ENCODE measurements around the gene POMT2. TPM values are rescaled to one million over a fixed set of nuclear protein-coding genes. Genes with fewer than 3 reads are reported as not detected.
"Not testable (repeated sequence)": the region's sequence is repeated elsewhere in the genome, so short reads cannot be mapped to it uniquely, and the experiment has no call there.

The POMT2 gene
- total RNA-seq, 2 experiments from 2014 or later, result 11.7 to 18.2 TPM

DNA sequence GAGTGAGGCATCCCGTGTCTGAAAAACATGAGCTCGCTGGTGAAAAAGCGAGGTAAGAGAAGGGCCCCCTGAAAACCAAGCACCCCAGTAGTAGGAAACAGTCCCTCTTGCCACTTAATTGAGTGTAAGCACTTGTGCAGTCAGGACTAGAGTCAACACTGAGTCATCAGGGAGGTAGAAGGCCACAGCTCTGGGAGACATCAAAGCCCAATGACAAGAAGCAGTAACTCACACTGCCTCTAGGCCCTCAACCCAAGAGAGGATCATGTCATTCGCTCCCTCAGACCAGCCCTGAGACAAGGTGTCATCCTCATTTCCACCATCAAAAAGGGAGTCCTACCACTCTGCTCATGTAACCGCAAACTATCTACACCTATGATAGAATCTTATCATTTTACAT lies 17.8 kb downstream of the POMT2 start:
- CTCF ChIA-PET, result interaction anchor here (1.0 to 9.8 kb wide), 8 partner anchors 11 to 217 kb away, joined by 3 to 176 read pairs (median 5); partner anchors contain the start of genes GSTZ1, POMT2, SAMD15 and TMED8

DNA sequence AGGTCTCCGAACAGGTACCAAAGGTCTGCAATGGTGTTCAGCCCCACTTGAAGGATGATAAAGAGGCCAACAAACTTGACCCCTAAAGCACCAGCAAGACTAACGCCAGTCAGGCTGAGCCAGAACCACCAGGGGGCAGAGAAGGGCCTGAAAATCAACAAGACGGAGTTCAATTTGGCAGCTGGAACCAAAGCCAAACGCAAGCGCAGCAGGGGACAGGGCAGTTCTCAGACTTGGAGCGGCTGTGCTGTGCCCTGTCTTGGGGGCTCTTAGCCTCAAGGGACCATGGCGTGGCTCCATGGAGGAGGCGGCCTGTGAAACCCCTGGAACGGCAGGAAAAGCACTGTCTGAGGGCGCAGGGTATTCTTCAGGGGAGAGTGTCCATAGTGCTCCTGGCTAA lies 19.6 kb downstream of the POMT2 start:
- ChIA-PET CTCF (interaction anchor here (0.7 to 9.8 kb wide), 8 partner anchors 13 to 463 kb away, joined by 3 to 176 read pairs (median 4); partner anchors contain the start of genes GSTZ1, POMT2, SAMD15 and TMED8), POLR2A (interaction anchor here (0.6 kb wide), 1 partner anchor 523 kb away, joined by 4 read pairs; no protein-coding TSS in a partner anchor)
- peaks cover 6% of the 10 kb centered on the region for H3K36me3 Mint-ChIP-seq (ENCODE audit: low read depth)
- no peak overlapping the region for H3K27ac Mint-ChIP-seq
- peaks cover 24% of the 10 kb centered on the region for H3K4me1 Mint-ChIP-seq
- H3K9me3 Mint-ChIP-seq (ENCODE audit: low read depth), result no peaks in the 10 kb centered on the region
- H3K4me3 Mint-ChIP-seq, result no peak overlapping the region
- intact Hi-C loops (cut with DNase I, micrococcal nuclease), result loop anchor here (1.0 to 10.0 kb wide), 10 partner anchors 15 to 406 kb away; partner anchors contain the start of genes AHSA1 (in 1 of the 2), ALKBH1 (in 1 of the 2), SAMD15 (in 1 of the 2) and SLIRP (in 1 of the 2)
- H3K27me3 Mint-ChIP-seq, result no peaks in the 10 kb centered on the region
- ATAC-seq (no peak), DNase-seq (peak; percentile 84)

More for the DNA sequence above, 17.8 kb downstream of the POMT2 start:
- Mint-ChIP-seq H3K27ac (peak overlapping the region; percentile 88), H3K27me3 (no peaks in the 10 kb centered on the region), H3K4me3 (no peak overlapping the region), H3K9me3 (ENCODE audit: low read depth) (no peaks in the 10 kb centered on the region), H3K36me3 (ENCODE audit: low read depth) (peaks cover 6% of the 10 kb centered on the region), H3K4me1 (peaks cover 24% of the 10 kb centered on the region)
- ATAC-seq (peak; percentile 97), DNase-seq (peak; percentile 78)
- intact Hi-C loops (cut with DNase I, micrococcal nuclease), result loop anchor here (1.0 to 10.0 kb wide), 13 partner anchors 13 to 404 kb away; partner anchors contain the start of genes POMT2 (in 2 of the 2), SAMD15 (in 2 of the 2), TMED8 (in 2 of the 2) and AHSA1 (in 1 of the 2)
- POLR2A ChIA-PET, result interaction anchor here (0.7 kb wide), 2 partner anchors 212 to 799 kb away, joined by 3 to 4 read pairs; no protein-coding TSS in a partner anchor

DNA sequence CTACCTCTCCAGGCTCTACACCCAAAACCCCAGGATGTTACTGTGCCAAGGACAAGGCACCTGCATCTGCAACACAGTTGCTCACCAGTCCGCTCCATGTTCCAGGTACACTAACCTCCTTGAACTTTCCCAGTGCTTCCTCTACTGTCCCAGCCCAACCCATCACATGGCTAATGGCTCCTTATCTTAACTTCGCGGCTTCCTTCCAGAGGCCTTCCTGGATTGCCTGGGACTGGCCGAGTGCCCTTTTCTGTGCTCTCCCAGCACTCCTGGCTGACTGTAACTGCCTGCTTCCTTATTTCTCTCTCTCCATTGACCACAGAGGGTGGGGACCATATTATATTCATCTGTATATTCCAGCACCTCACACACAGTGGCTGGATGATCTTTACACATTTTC lies 20.9 kb downstream of the POMT2 start:
- no peak overlapping the region for H3K4me3 Mint-ChIP-seq
- H3K9me3 Mint-ChIP-seq (ENCODE audit: low read depth), result no peaks in the 10 kb centered on the region
- H3K4me1 Mint-ChIP-seq, result peaks cover 24% of the 10 kb centered on the region
- peaks cover 11% of the 10 kb centered on the region for H3K36me3 Mint-ChIP-seq (ENCODE audit: low read depth)
- H3K27ac Mint-ChIP-seq, result no peak overlapping the region
- no peak for ATAC-seq
- intact Hi-C loops (cut with DNase I, micrococcal nuclease), result loop anchor here (5.0 to 10.0 kb wide), 8 partner anchors 78 to 408 kb away; partner anchors contain the start of genes AHSA1 (in 1 of the 2), ALKBH1 (in 1 of the 2), SAMD15 (in 1 of the 2) and SLIRP (in 1 of the 2)
- no peak for DNase-seq
- CTCF ChIA-PET, result interaction anchor here (1.2 to 9.8 kb wide), 2 partner anchors 14 to 39 kb away, joined by 3 to 176 read pairs; no protein-coding TSS in a partner anchor
- no peaks in the 10 kb centered on the region for H3K27me3 Mint-ChIP-seq
- POLR2A ChIA-PET, result no interaction called here

DNA sequence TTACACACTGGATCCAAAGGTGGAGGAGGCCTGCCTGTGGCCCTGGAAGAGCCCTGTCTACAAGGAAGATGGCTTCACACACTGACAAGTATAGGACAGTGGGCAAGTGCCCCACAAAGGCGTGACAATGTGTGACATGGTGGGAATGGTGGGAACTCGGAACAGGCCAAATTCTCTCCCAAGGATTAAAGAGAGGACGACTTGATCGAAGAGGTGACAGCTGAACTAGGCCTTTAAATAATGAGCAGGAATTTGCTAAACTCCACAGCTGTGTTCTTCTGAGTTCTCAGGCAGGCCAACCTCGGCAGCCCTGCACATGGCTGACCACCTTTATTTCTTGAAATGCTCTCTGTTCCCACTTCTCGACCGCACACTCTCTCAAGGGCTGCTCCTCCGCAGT lies 23.8 kb downstream of the POMT2 start:
- Mint-ChIP-seq H3K4me3 (no peak overlapping the region), H3K27me3 (no peaks in the 10 kb centered on the region), H3K36me3 (ENCODE audit: low read depth) (peaks cover 7% of the 10 kb centered on the region), H3K9me3 (ENCODE audit: low read depth) (no peaks in the 10 kb centered on the region), H3K27ac (no peak overlapping the region), H3K4me1 (no peaks in the 10 kb centered on the region)
- no peak for ATAC-seq
- ChIA-PET POLR2A (no interaction called here), CTCF (interaction anchor here (1.4 to 9.8 kb wide), 2 partner anchors 17 to 162 kb away, joined by 4 to 176 read pairs; no protein-coding TSS in a partner anchor)
- DNase-seq, result no peak
- intact Hi-C loops (cut with DNase I, micrococcal nuclease), result no loop called here

DNA sequence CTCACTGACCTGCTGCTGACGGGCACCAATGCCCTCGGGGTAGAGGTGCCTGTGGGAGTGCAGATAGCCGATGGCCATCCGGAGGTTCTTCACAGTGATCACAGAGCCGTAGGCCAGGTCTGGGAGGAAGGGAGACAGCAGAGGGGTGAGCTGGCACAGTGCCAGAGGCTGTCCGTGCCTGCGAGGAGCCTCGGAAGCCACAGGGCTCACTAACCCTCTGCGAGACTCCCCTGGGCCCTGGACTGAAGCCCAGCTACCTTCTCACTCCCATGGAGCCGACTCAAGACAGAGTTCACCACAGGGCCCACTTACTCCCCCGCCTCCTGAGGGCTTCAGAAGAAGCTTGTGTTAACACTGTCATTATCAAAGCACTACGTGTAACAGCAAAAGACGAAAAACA lies 24.5 kb downstream of the POMT2 start:
- ATAC-seq, result no peak
- Mint-ChIP-seq H3K9me3 (ENCODE audit: low read depth) (no peaks in the 10 kb centered on the region), H3K27me3 (no peaks in the 10 kb centered on the region), H3K4me3 (no peak overlapping the region), H3K4me1 (no peaks in the 10 kb centered on the region), H3K36me3 (ENCODE audit: low read depth) (peaks cover 7% of the 10 kb centered on the region), H3K27ac (no peak overlapping the region)
- intact Hi-C loops (cut with DNase I, micrococcal nuclease), result no loop called here
- CTCF ChIA-PET, result interaction anchor here (1.4 to 9.8 kb wide), 2 partner anchors 18 to 163 kb away, joined by 4 to 176 read pairs; no protein-coding TSS in a partner anchor
- POLR2A ChIA-PET, result no interaction called here
- DNase-seq, result no peak

DNA sequence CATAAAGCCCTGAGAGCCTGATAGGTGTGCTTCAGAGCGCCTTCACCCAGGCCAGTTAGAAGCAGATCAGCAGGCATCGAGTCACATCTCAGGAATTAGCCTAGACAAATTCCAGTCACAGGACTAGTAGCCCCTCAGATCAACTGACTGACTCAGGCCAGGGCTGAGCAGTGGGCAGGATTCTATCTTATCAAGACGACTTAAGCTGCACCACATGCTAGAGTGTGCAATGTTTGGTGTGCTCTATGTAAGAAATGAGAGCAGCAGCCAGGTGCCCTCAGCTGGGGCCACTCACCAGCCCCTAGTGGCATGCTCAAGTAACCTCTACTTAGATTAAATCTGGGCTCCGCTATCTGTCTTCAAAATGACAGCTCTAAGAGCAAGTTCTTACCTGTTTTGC lies 30.0 kb downstream of the POMT2 start:
- ChIA-PET CTCF (interaction anchor here (0.6 to 1.4 kb wide), 6 partner anchors 8 to 502 kb away, joined by 3 to 5 read pairs (median 3); no protein-coding TSS in a partner anchor), POLR2A (no interaction called here)
- Mint-ChIP-seq H3K4me1 (no peaks in the 10 kb centered on the region), H3K27ac (no peak overlapping the region), H3K27me3 (no peaks in the 10 kb centered on the region), H3K36me3 (ENCODE audit: low read depth) (peaks cover 2% of the 10 kb centered on the region), H3K4me3 (no peak overlapping the region), H3K9me3 (ENCODE audit: low read depth) (no peaks in the 10 kb centered on the region)
- DNase-seq (no peak), ATAC-seq (no peak)
- intact Hi-C loops (cut with DNase I, micrococcal nuclease), result no loop called here

DNA sequence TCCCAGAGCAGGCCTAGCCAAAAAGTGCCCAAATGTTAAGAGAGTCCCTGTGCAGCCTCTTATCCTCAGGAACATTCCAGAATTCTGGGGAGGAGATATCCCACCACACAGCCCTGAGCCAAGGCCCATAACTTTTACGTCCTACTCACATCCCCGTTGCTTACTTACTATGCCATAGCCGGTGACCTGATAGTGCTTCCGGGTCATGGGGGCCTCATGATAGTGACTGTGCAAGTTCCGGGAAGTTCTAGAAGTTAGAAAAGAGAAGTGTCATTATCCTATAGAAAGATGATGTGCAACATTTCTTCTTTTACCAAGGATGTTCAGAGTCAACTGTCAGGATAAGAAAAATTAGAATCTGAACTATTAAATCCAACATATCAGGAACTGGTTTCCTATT lies 34.1 kb downstream of the POMT2 start:
- ATAC-seq (no peak), DNase-seq (no peak)
- intact Hi-C loops (cut with DNase I, micrococcal nuclease), result no loop called here
- POLR2A ChIA-PET, result no interaction called here
- CTCF ChIA-PET, result interaction anchor here (1.1 to 1.2 kb wide), 2 partner anchors 14 to 28 kb away, joined by 3 to 4 read pairs; no protein-coding TSS in a partner anchor
- no peaks in the 10 kb centered on the region for H3K9me3 Mint-ChIP-seq (ENCODE audit: low read depth)
- no peak overlapping the region for H3K27ac Mint-ChIP-seq
- H3K4me1 Mint-ChIP-seq, result no peaks in the 10 kb centered on the region
- H3K27me3 Mint-ChIP-seq, result no peaks in the 10 kb centered on the region
- peaks cover 11% of the 10 kb centered on the region for H3K36me3 Mint-ChIP-seq (ENCODE audit: low read depth)
- H3K4me3 Mint-ChIP-seq, result no peak overlapping the region

DNA sequence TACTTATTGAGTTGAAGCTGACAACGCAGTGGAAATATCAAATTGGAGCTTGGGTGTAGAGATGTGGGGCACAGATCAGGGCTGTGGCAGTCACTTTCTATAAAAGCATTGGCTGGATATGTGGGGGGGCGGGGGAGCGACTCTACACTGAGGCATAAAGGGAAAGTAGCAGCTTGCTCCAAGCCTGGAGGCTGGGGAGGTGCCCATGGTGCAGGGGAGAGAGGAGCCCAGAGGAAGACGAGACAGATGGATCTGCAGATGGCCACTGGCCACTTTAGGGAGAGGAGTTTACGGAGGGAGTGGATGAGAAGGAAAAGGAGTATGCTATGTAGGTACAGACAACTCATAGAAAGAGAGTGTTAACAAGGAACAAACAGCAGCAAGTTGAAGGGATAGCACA lies 36.2 kb downstream of the POMT2 start:
- intact Hi-C loops (cut with DNase I, micrococcal nuclease), result no loop called here
- Mint-ChIP-seq H3K9me3 (ENCODE audit: low read depth) (no peaks in the 10 kb centered on the region), H3K4me3 (no peak overlapping the region), H3K27ac (no peak overlapping the region), H3K4me1 (no peaks in the 10 kb centered on the region), H3K36me3 (ENCODE audit: low read depth) (peaks cover 11% of the 10 kb centered on the region), H3K27me3 (no peaks in the 10 kb centered on the region)
- DNase-seq (no peak), ATAC-seq (no peak)
- ChIA-PET CTCF (interaction anchor here (0.6 kb wide), 1 partner anchor 40 kb away, joined by 4 read pairs; no protein-coding TSS in a partner anchor), POLR2A (no interaction called here)

DNA sequence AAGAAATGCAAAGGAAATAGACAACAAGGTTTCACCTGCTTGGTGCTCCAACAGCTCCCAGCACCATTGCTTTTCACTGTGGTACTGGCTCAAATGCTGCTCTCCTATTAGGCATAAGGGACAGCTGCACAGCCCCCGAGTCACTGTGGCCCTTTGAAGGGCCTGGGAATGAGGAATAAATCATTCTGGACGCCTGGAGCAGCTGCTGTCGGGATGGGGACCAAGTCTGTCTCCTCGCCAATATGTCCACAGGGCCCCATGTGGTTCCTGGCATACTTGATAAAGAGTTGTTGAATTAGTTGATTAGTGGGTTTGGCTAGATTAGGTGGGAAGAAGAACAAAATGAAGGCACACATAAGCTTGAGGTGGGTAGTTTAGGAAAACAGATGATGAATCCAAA lies 36.6 kb downstream of the POMT2 start:
- ChIA-PET CTCF (interaction anchor here (0.6 to 1.9 kb wide), 2 partner anchors 9 to 41 kb away, joined by 4 to 5 read pairs; no protein-coding TSS in a partner anchor), POLR2A (no interaction called here)
- H3K9me3 Mint-ChIP-seq (ENCODE audit: low read depth), result no peaks in the 10 kb centered on the region
- H3K4me3 Mint-ChIP-seq, result no peak overlapping the region
- intact Hi-C loops (cut with DNase I, micrococcal nuclease), result no loop called here
- no peaks in the 10 kb centered on the region for H3K4me1 Mint-ChIP-seq
- DNase-seq, result no peak
- no peak for ATAC-seq
- peaks cover 12% of the 10 kb centered on the region for H3K36me3 Mint-ChIP-seq (ENCODE audit: low read depth)
- no peak overlapping the region for H3K27ac Mint-ChIP-seq
- no peaks in the 10 kb centered on the region for H3K27me3 Mint-ChIP-seq

DNA sequence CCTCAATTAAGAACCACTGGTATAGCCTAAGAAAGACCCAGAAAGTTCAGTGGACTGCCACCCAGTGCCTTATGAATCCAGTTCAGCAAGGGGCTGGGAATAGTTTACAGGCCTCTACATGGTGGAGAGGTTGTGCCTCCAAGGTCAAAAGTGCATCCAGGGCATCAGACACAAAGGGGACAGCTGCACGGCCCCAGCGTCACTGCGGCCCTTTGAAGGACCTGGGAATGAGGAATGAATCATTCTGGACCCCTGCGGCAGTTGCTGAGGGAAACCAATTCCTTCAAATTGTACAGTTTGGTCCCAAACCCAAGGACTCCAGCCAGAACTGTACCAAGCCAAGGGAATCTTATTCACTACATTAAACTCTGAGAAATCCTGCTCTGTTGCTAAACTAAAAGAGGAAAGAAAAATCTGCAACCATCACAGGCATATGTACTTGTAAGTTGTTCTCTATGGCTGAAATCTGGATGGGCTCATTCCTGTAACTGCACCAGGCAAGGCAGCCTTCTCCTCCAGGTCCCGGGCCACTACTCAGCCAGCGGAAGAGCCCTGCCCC lies 38.8 kb downstream of the POMT2 start:
- H3K4me1 Mint-ChIP-seq, result no peaks in the 10 kb centered on the region
- peaks cover 12% of the 10 kb centered on the region for H3K36me3 Mint-ChIP-seq (ENCODE audit: low read depth)
- H3K4me3 Mint-ChIP-seq, result no peak overlapping the region
- no peaks in the 10 kb centered on the region for H3K27me3 Mint-ChIP-seq
- no peak overlapping the region for H3K27ac Mint-ChIP-seq
- ChIA-PET CTCF (interaction anchor here (0.7 to 1.9 kb wide), 5 partner anchors 9 to 409 kb away, joined by 3 to 5 read pairs (median 4); no protein-coding TSS in a partner anchor), POLR2A (no interaction called here)
- no peak for DNase-seq
- intact Hi-C loops (cut with DNase I, micrococcal nuclease), result no loop called here
- no peaks in the 10 kb centered on the region for H3K9me3 Mint-ChIP-seq (ENCODE audit: low read depth)
- ATAC-seq, result no peak

DNA sequence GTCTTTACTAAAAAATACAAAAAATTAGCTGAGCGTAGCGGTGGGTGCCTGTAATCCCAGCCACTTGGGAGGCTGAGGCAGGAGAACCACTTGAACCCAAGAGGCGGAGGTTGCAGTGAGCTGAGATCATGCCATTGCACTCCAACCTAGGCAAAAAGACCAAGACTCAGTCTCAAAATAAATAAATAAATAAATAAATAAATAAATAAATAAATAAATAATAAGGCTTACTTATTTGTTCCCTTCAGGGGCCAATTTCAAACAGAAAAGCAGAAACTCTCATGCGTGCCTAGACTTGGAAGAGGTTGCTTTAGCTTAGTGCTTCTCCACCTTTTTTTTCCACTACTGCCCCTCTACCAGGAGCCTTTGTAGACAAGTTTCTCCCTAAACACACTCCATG lies 39.8 kb downstream of the POMT2 start:
- ATAC-seq; POLR2A ChIA-PET; H3K9me3 Mint-ChIP-seq (ENCODE audit: low read depth); H3K4me1 Mint-ChIP-seq; H3K4me3 Mint-ChIP-seq; intact Hi-C loops (cut with DNase I, micrococcal nuclease); H3K27me3 Mint-ChIP-seq; H3K27ac Mint-ChIP-seq; DNase-seq: not testable (repeated sequence)
- H3K36me3 Mint-ChIP-seq (ENCODE audit: low read depth), result peaks cover 12% of the 10 kb centered on the region
- CTCF ChIA-PET, result interaction anchor here (0.7 to 1.0 kb wide), 3 partner anchors 35 to 78 kb away, joined by 3 read pairs; no protein-coding TSS in a partner anchor

Data from activated CD4-positive, alpha-beta T cell treated with anti-CD3 and anti-CD28 coated beads for 36 hours (primary cell).